ENCODE measurements around the gene TUBB2B.

DNA sequence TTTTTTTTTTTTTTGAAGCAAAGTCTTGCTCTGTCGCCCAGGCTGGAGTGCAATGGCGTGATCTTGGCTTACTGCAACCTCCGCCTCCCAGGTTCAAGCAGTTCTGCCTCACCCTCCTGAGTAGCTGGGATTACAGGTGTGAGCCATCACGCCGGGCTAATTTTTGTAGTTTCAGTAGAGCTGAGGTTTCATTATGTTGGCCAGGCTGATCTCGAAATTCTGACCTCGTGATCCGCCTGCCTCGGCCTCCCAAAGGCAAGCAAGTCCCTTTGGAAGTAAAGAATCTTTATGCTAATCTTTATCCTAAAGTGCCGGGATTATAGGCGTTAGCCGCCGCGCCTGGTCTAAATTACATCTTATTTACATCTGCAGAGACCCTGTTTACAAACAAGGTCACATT, 32.8 kb upstream of the TUBB2B start:
- TF ChIP-seq SP1 (IDR thresholded peaks at IDR 0.05; ENCODE audit: low read depth, low read length), result no peak
- TF ChIP-seq, protein P1, sequence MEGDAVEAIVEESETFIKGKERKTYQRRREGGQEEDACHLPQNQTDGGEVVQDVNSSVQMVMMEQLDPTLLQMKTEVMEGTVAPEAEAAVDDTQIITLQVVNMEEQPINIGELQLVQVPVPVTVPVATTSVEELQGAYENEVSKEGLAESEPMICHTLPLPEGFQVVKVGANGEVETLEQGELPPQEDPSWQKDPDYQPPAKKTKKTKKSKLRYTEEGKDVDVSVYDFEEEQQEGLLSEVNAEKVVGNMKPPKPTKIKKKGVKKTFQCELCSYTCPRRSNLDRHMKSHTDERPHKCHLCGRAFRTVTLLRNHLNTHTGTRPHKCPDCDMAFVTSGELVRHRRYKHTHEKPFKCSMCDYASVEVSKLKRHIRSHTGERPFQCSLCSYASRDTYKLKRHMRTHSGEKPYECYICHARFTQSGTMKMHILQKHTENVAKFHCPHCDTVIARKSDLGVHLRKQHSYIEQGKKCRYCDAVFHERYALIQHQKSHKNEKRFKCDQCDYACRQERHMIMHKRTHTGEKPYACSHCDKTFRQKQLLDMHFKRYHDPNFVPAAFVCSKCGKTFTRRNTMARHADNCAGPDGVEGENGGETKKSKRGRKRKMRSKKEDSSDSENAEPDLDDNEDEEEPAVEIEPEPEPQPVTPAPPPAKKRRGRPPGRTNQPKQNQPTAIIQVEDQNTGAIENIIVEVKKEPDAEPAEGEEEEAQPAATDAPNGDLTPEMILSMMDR (IDR thresholded peaks at IDR 0.05 in 2 of 3, conservative IDR thresholded peaks at IDR 0.05 in 1 of 3; ENCODE audit: control insufficient read depth in 2 of 3, extremely low read depth in 1 of 3, insufficient read depth in 1 of 3, low read depth in 3 of 3, low read length in 3 of 3), result no peak
- TF ChIP-seq MAX (IDR thresholded peaks at IDR 0.05; ENCODE audit: low read depth, low read length), result no peak
- TF ChIP-seq POLR2AphosphoS5 (IDR thresholded peaks at IDR 0.05; ENCODE audit: low read length), result no peak

Data from GM12878 (cell line).